Liver (tissue), 9 donors: Measurements from ENCODE around the gene RIMKLB. TPM values are rescaled to one million over a fixed set of nuclear protein-coding genes. Genes with fewer than 3 reads are reported as not detected.

Experiments
- DNase-seq: peaks from one replicate; pipeline ENCODE4 v3.0.0-alpha.2; 2017; ENCODE audit warnings: low spot score
- H3K27ac ChIP-seq, 2 donors: one replicate each; pipeline ENCODE4 v1.7.0; 2013; ENCODE audit warnings: inconsistent platforms in 2 of 2, low read length in 2 of 2, control low read depth in 1 of 2, low read depth in 1 of 2, mild to moderate bottlenecking in 1 of 2
- H3K27me3 ChIP-seq, 4 donors: one replicate each; pipeline versions ENCODE4 v1.6.1 to v1.7.0; 2013; ENCODE audit warnings: low read length in 3 of 4, inconsistent platforms in 1 of 4, mild to moderate bottlenecking in 1 of 4, moderate library complexity in 1 of 4; ENCODE audit not compliant: control insufficient read depth in 4 of 4, insufficient read depth in 4 of 4
- H3K36me3 ChIP-seq, 4 donors: one replicate each; pipeline versions ENCODE4 v1.6.1 to v1.7.0; 2013; ENCODE audit warnings: low read length in 3 of 4, mild to moderate bottlenecking in 3 of 4, low read depth in 1 of 4, moderate library complexity in 1 of 4; ENCODE audit not compliant: control insufficient read depth in 4 of 4, insufficient read depth in 3 of 4
- H3K4me1 ChIP-seq, 4 donors: one replicate each; pipeline versions ENCODE4 v1.6.1 to v1.7.0; 2013; ENCODE audit warnings: low read length in 3 of 4, mild to moderate bottlenecking in 3 of 4, moderate library complexity in 1 of 4; ENCODE audit not compliant: control insufficient read depth in 4 of 4, insufficient read depth in 4 of 4
- H3K4me3 ChIP-seq, 3 donors: one replicate each; pipeline versions ENCODE4 v1.6.1 to v1.7.0; 2013; ENCODE audit warnings: low read length in 3 of 3, control low read depth in 1 of 3, low read depth in 1 of 3, mild to moderate bottlenecking in 1 of 3
- H3K9ac ChIP-seq, 2 donors: one replicate each; pipeline ENCODE4 v1.7.0; 2013; ENCODE audit warnings: low read length in 2 of 2, mild to moderate bottlenecking in 2 of 2, moderate library complexity in 2 of 2, control low read depth in 1 of 2, low read depth in 1 of 2
- H3K9me3 ChIP-seq, 4 donors: one replicate each; pipeline versions ENCODE4 v1.6.1 to v1.7.0; 2013; ENCODE audit warnings: low read length in 3 of 4; ENCODE audit not compliant: control insufficient read depth in 4 of 4
- EGR1 ChIP-seq, 2 donors: IDR thresholded peaks; 2 replicates each; pipeline ENCODE4 v1.6.1; 2016 to 2018; ENCODE audit warnings: antibody characterized with exemption in 2 of 2, low read depth in 2 of 2
- FOXA1 ChIP-seq: IDR thresholded peaks from 2 replicates; pipeline ENCODE4 v1.6.1; 2016; ENCODE audit warnings: antibody characterized with exemption
- FOXA2 ChIP-seq: IDR thresholded peaks from 2 replicates; pipeline ENCODE4 v1.6.1; 2016; ENCODE audit warnings: antibody characterized with exemption
- GABPA ChIP-seq, 2 donors: IDR thresholded peaks in 1 of 2; conservative IDR thresholded peaks in 1 of 2; 2 replicates each; pipeline ENCODE4 v1.6.1; 2016; ENCODE audit warnings: antibody characterized with exemption in 2 of 2, mild to moderate bottlenecking in 1 of 2, moderate library complexity in 1 of 2
- HNF4A ChIP-seq, 2 donors: conservative IDR thresholded peaks; 2 replicates each; pipeline ENCODE4 v1.6.1; 2016; ENCODE audit warnings: antibody characterized with exemption in 2 of 2, mild to moderate bottlenecking in 2 of 2
- HNF4G ChIP-seq: IDR thresholded peaks from 2 replicates; pipeline ENCODE4 v1.6.1; 2016; ENCODE audit warnings: antibody characterized with exemption
- JUND ChIP-seq, 2 donors: IDR thresholded peaks; 2 replicates each; pipeline ENCODE4 v1.6.1; 2016; ENCODE audit warnings: antibody characterized with exemption in 2 of 2
- MAX ChIP-seq: IDR thresholded peaks from 2 replicates; pipeline ENCODE4 v1.6.1; 2016; ENCODE audit warnings: antibody characterized with exemption
- NR2F2 ChIP-seq: IDR thresholded peaks from 2 replicates; pipeline ENCODE4 v1.6.1; 2016; ENCODE audit warnings: antibody characterized with exemption
- RAD21 ChIP-seq, 2 donors: IDR thresholded peaks; 2 replicates each; pipeline ENCODE4 v1.6.1; 2016; ENCODE audit warnings: antibody characterized with exemption in 2 of 2, mild to moderate bottlenecking in 2 of 2
- RXRA ChIP-seq, 2 donors: IDR thresholded peaks; 2 replicates each; pipeline ENCODE4 v1.6.1; 2017 to 2018; ENCODE audit warnings: antibody characterized with exemption in 2 of 2, mild to moderate bottlenecking in 1 of 2
- SP1 ChIP-seq: IDR thresholded peaks from 2 replicates; pipeline ENCODE4 v1.6.1; 2018; ENCODE audit warnings: antibody characterized with exemption, mild to moderate bottlenecking
- TAF1 ChIP-seq: conservative IDR thresholded peaks from 2 replicates; pipeline ENCODE4 v1.6.1; 2016; ENCODE audit warnings: antibody characterized with exemption, mild to moderate bottlenecking
- YY1 ChIP-seq: IDR thresholded peaks from 2 replicates; pipeline ENCODE4 v1.6.1; 2016; ENCODE audit warnings: antibody characterized with exemption, mild to moderate bottlenecking
- WGBS: extraction: QIAGEN DNeasy Blood & Tissue Kit; methylation state at CpG from one replicate; pipeline ENCODE4 v1.1.7; 2013; 5-methylcytosine and 5-hydroxymethylcytosine counted together
- polyA plus RNA-seq, 2 donors: library from polyadenylated mRNA; stranded (reverse) in 1 of 2; unstranded in 1 of 2; fragments of 200-250 nt in 1 of 2; fragments of >200 nt in 1 of 2; fragmentation: Nextera tagmentation in 1 of 2; extraction: Ambion mirVana in 1 of 2; gene quantifications; one replicate each; pipeline versions ENCODE4 v1.2.1 to v1.2.3, GENCODE V29; 2013 to 2015
- total RNA-seq, 2 donors: library from RNA; depleted of rRNA; stranded (reverse); fragments of >200 nt; gene quantifications; one replicate each; pipeline ENCODE4 v1.2.3, GENCODE V29; 2014
- TF ChIP-seq, protein P1 (sequence below): IDR thresholded peaks from 2 replicates; pipeline ENCODE4 v1.6.1; 2016; ENCODE audit warnings: antibody characterized with exemption
- TF ChIP-seq, protein P2 (sequence below): fragments of 150-350 bp; IDR thresholded peaks from 2 replicates; pipeline ENCODE4 v1.5.1; 2017; ENCODE audit warnings: improper control_type of control experiment, low read depth, low read length; ENCODE audit not compliant: missing input control
- TF ChIP-seq, protein P3 (sequence below): IDR thresholded peaks from 2 replicates; pipeline ENCODE4 v1.6.1; 2016; ENCODE audit warnings: antibody characterized with exemption
- TF ChIP-seq, protein P4 (sequence below): IDR thresholded peaks from 2 replicates; pipeline ENCODE4 v1.6.1; 2016; ENCODE audit warnings: antibody characterized with exemption, mild to moderate bottlenecking
- donor health status: healthy.
- donor health status: healthy.
- donor health status: healthy.
- donor health status: healthy.
- donor health status: healthy.

The RIMKLB gene
- total and polyA plus RNA-seq, 4 donors, result 1.6 to 9.5 (median 3.8) TPM

- 88% methylated on average over 5 of the region's 5 CpGs for WGBS
- H3K27me3 ChIP-seq, result no peaks in the 10 kb centered on the region
- H3K4me1 ChIP-seq, result peaks cover 0 to 2% (median 0%) of the 10 kb centered on the region in 4 donors
- no peak overlapping the region for H3K4me3 ChIP-seq
- no peak overlapping the region for H3K9ac ChIP-seq
- H3K27ac ChIP-seq, result no peak overlapping the region
- TF ChIP-seq SP1, result no peak
- TF ChIP-seq, protein P1, sequence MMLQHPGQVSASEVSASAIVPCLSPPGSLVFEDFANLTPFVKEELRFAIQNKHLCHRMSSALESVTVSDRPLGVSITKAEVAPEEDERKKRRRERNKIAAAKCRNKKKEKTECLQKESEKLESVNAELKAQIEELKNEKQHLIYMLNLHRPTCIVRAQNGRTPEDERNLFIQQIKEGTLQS, result no peak
- no peak for TF ChIP-seq YY1
- TF ChIP-seq GABPA (IDR thresholded peaks at IDR 0.05 in 1 of 2, conservative IDR thresholded peaks at IDR 0.05 in 1 of 2), result no peak
- no peak for TF ChIP-seq FOXA2
- TF ChIP-seq NR2F2, result no peak
- TF ChIP-seq JUND (IDR thresholded peaks at IDR 0.05), result no peak
- no peak for TF ChIP-seq TAF1
- TF ChIP-seq RAD21 (IDR thresholded peaks at IDR 0.05), result no peak
- TF ChIP-seq, protein P2, sequence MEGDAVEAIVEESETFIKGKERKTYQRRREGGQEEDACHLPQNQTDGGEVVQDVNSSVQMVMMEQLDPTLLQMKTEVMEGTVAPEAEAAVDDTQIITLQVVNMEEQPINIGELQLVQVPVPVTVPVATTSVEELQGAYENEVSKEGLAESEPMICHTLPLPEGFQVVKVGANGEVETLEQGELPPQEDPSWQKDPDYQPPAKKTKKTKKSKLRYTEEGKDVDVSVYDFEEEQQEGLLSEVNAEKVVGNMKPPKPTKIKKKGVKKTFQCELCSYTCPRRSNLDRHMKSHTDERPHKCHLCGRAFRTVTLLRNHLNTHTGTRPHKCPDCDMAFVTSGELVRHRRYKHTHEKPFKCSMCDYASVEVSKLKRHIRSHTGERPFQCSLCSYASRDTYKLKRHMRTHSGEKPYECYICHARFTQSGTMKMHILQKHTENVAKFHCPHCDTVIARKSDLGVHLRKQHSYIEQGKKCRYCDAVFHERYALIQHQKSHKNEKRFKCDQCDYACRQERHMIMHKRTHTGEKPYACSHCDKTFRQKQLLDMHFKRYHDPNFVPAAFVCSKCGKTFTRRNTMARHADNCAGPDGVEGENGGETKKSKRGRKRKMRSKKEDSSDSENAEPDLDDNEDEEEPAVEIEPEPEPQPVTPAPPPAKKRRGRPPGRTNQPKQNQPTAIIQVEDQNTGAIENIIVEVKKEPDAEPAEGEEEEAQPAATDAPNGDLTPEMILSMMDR, result no peak
- TF ChIP-seq, protein P3, sequence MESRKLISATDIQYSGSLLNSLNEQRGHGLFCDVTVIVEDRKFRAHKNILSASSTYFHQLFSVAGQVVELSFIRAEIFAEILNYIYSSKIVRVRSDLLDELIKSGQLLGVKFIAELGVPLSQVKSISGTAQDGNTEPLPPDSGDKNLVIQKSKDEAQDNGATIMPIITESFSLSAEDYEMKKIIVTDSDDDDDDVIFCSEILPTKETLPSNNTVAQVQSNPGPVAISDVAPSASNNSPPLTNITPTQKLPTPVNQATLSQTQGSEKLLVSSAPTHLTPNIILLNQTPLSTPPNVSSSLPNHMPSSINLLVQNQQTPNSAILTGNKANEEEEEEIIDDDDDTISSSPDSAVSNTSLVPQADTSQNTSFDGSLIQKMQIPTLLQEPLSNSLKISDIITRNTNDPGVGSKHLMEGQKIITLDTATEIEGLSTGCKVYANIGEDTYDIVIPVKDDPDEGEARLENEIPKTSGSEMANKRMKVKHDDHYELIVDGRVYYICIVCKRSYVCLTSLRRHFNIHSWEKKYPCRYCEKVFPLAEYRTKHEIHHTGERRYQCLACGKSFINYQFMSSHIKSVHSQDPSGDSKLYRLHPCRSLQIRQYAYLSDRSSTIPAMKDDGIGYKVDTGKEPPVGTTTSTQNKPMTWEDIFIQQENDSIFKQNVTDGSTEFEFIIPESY, result no peak
- TF ChIP-seq MAX, result no peak
- no peaks in the 10 kb centered on the region for H3K9me3 ChIP-seq
- H3K36me3 ChIP-seq, result no peaks in the 10 kb centered on the region
- DNase-seq, result no peak
These were observed 25.4 kb upstream of the RIMKLB start for GRCh38 chr12:8672381-8672780.

DNA sequence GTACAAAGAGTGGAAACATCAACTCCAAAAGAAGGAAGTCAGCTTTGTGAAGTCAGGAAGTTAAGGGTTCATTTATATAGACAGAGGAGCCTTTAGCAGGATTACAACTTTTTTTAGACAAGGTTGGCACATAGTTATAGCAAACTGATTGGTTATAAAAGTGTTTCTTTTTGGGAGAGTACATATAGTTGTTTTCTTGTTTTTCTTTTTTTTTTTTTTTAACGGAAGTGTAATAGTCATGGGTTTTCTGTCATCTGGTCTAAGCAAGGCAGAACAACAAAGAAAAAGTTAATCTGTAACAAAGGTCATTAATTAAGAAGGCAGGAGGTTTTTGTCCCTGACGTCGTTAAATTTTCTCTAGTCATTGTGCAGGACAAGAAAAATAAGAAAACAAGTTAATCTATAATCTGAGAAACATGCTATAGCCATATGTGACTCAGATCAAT lies 22.2 kb upstream of the RIMKLB start:
- no peak for DNase-seq
- 10% methylated on average over 3 of the region's 3 CpGs for WGBS
- Histone ChIP-seq H3K36me3 (no peaks in the 10 kb centered on the region), H3K4me3 (no peak overlapping the region), H3K9me3 (no peaks in the 10 kb centered on the region), H3K4me1 (peaks cover 0 to 2% (median 0%) of the 10 kb centered on the region in 4 donors), H3K27ac (no peak overlapping the region), H3K9ac (no peak overlapping the region), H3K27me3 (no peaks in the 10 kb centered on the region)
- TF ChIP-seq TAF1, result no peak

DNA sequence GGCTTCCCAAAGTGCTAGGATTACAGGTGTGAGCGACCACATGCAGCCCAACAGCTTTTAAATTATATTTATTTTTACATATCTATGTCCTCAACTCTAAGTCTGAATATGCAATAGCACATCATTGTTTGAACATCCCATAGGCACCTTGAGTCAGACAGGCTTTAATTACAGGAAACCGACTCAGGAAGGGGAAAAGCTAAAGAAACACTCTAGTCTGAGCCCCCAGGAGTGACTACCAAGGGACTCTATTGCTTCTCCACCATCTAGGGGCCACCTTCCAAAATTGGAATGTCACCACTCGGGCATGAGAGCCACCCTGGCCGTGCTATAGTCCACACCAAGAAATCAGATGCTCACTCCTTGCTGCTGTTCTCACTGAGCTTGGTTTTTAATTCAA lies 21.1 kb upstream of the RIMKLB start:
- H3K36me3 ChIP-seq, result no peaks in the 10 kb centered on the region
- no peaks in the 10 kb centered on the region for H3K27me3 ChIP-seq
- H3K4me1 ChIP-seq, result peaks cover 0 to 2% (median 0%) of the 10 kb centered on the region in 4 donors
- no peak overlapping the region for H3K27ac ChIP-seq
- WGBS, result 81% methylated on average over 4 of the region's 4 CpGs
- no peak overlapping the region for H3K9ac ChIP-seq
- DNase-seq, result no peak
- H3K4me3 ChIP-seq, result no peak overlapping the region
- H3K9me3 ChIP-seq, result no peaks in the 10 kb centered on the region
- TF ChIP-seq, protein P4, sequence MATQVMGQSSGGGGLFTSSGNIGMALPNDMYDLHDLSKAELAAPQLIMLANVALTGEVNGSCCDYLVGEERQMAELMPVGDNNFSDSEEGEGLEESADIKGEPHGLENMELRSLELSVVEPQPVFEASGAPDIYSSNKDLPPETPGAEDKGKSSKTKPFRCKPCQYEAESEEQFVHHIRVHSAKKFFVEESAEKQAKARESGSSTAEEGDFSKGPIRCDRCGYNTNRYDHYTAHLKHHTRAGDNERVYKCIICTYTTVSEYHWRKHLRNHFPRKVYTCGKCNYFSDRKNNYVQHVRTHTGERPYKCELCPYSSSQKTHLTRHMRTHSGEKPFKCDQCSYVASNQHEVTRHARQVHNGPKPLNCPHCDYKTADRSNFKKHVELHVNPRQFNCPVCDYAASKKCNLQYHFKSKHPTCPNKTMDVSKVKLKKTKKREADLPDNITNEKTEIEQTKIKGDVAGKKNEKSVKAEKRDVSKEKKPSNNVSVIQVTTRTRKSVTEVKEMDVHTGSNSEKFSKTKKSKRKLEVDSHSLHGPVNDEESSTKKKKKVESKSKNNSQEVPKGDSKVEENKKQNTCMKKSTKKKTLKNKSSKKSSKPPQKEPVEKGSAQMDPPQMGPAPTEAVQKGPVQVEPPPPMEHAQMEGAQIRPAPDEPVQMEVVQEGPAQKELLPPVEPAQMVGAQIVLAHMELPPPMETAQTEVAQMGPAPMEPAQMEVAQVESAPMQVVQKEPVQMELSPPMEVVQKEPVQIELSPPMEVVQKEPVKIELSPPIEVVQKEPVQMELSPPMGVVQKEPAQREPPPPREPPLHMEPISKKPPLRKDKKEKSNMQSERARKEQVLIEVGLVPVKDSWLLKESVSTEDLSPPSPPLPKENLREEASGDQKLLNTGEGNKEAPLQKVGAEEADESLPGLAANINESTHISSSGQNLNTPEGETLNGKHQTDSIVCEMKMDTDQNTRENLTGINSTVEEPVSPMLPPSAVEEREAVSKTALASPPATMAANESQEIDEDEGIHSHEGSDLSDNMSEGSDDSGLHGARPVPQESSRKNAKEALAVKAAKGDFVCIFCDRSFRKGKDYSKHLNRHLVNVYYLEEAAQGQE, result no peak
- TF ChIP-seq YY1 (no peak), NR2F2 (no peak), EGR1 (IDR thresholded peaks at IDR 0.05; ENCODE audit: low read depth in 2 of 2) (no peak), SP1 (no peak), RAD21 (IDR thresholded peaks at IDR 0.05) (no peak), TAF1 (no peak), RXRA (IDR thresholded peaks at IDR 0.05) (no peak), GABPA (IDR thresholded peaks at IDR 0.05 in 1 of 2, conservative IDR thresholded peaks at IDR 0.05 in 1 of 2) (no peak), HNF4A (conservative IDR thresholded peaks at IDR 0.05) (no peak), JUND (IDR thresholded peaks at IDR 0.05) (no peak), FOXA1 (no peak), HNF4G (no peak)
- TF ChIP-seq, protein P3, result no peak
- TF ChIP-seq, protein P1, result no peak
